SH-SY5Y (cell line): ENCODE data around the gene SLC9A2.

Experiments used
- GATA2 ChIP-seq: IDR thresholded peaks from 2 replicates; pipeline ENCODE4 v1.6.1; 2011; ENCODE audit warnings: mild to moderate bottlenecking, low read depth, low read length
- GATA3 ChIP-seq: IDR thresholded peaks from 2 replicates; pipeline ENCODE4 v1.6.1; 2011; ENCODE audit warnings: low read depth, mild to moderate bottlenecking, low read length, moderate library complexity

Gene SLC9A2

DNA sequence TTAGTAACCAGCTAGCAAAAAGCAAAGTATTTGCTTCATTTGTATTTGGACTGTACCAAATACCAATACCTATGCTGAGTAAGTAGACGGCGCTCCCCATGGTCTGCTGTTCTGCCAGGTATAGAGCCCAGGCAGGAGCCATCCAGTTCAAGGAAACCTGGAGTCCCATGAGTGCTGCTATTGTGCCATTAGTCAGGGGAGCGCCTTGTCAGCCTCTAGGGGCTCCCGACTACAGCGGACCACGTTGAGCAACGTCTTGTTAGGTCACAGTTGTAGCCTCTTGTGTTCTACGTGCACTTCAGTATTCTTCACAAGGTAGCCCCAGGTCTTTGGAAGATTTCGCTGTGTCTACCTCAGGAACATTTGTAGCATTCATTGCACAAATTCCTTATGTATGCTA, 21.6 kb upstream of the SLC9A2 start:
- TF ChIP-seq GATA3 (no peak), GATA2 (no peak)

DNA sequence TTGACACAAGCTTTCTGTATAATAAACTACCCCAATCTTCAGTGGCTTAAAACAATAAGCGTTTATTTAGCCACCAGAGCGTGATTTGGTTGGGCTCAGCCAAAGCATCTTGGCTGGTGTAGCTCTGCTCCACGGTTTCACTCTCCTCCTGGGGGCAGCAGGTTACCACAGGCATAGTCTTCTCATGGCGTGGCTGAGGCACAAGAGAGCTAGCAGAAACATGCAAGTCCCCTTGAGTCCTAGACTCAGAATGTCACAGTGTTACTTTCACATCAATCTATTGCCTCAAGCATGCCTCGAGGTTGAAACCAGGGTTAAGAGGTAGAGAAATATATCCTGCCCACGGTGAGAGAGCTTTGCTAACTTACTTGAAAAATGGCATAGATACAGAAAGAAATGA, 19.9 kb upstream of the SLC9A2 start:
- TF ChIP-seq GATA3 (no peak), GATA2 (no peak)

DNA sequence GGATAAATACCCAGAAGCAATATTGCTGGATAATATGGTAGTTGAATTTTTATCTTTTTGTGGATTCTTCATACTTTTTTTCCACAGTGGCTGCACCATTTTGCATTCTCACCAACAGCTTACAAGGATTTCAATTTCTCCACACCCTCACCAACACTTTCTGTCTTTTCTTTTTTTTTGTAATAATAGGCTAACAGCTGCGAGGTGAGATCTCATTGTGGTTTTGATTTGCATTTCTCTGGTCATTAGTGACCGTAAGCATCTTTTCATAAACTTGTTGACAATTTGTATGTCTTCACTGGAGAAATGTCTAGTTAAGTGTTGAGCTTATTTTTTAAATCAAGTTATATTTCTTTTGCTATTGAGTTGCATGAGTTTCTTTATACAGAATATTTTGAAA, 17.6 kb upstream of the SLC9A2 start:
- TF ChIP-seq GATA2 (no peak), GATA3 (no peak)

DNA sequence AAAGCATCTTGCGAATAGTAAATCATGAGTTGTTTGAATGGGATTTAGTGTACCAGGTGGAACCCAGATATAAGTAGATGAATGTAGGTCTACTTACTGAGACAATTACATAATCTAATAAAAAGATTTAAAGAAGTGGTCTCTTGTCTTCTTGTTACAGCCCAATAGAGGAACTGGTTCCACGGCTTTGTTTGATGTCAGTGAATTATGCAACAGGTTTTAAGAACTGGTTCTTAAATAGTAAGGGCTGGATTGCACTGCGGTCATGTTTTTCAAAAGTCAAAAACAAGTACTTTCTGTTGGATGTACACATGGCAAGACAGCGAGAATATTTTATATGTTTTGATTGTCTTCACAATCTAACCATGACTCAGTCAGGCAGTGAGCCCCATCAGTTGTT, 15.4 kb upstream of the SLC9A2 start:
- TF ChIP-seq GATA3, result no peak
- TF ChIP-seq GATA2, result no peak

DNA sequence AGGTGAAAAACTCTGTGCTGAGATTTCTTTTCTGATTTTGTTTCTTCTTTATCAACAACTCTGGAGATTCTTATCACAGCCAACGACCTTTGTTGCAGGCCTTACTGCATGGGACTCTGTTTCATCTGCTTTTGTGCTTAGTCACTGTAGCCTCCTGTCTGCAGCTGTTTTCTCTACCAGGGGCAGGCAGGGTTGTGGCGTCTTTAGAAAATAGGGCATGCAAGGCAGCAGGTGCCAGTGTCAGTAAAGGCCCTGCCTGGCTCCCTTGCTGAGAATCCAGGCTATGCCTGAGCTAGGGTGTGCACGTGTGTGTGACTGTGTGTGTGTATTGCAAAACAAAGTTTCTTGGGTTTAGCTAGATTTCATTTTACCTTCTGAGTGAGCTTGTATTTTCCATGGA, 14.6 kb upstream of the SLC9A2 start:
- TF ChIP-seq GATA3, result no peak
- TF ChIP-seq GATA2, result no peak

DNA sequence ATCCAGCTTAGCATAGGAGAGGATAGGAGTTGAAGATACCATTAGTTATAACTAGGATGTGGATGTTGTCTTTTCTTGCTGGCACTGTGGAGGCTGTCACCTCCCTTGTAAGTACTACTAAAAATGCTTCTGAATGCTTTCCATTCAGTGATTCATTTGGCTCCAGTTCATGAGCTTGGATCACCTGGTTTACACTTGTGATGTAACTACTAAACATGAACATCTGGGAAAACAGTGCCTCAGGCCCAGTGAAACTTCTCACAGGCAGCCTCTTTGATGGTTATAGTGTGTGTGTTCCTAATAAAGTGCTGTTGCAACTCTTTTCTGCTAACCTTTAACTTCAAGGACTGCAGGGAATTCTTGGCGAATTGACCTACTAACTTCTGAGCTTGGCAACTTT, 13.0 kb upstream of the SLC9A2 start:
- TF ChIP-seq GATA2, result no peak
- TF ChIP-seq GATA3, result no peak

DNA sequence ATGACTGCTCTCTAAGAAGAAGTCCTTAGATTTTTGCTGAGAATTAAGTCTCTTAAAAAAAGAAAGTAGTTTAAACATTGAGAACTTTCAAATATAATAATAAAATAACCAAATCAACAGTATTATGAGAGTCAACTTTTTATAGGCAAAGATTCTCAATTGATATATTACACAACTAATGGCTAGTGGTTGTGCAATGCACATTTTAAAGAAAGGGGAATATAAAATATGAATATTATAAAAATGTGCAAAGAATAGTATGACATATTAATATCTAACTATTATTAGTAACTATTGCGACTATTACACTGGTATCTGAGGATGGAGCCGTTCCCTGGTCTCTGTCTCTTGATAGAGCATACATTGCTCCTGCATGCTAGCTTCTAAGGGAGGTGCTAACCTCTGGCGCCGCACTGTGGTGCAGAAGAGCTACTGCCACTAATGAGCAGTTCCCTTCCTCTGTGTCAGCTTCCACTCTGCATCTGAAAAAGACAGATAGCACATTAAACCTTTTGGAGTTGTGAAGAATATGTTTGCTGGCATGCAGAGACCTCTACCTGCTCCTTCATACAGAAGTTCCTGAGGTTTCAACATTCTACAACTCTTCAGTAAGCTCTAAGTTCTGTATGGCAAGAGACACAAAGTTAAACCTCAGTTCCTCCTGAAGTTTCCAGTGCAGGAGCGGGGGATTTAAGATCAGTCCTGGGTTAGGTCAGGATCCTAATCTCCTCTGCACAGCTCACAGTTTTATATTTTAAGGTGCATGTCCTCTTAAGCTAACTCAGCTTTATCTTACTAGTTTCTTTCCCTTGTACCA, 3.5 kb upstream of the SLC9A2 start:
- TF ChIP-seq GATA3 (no peak), GATA2 (no peak)

DNA sequence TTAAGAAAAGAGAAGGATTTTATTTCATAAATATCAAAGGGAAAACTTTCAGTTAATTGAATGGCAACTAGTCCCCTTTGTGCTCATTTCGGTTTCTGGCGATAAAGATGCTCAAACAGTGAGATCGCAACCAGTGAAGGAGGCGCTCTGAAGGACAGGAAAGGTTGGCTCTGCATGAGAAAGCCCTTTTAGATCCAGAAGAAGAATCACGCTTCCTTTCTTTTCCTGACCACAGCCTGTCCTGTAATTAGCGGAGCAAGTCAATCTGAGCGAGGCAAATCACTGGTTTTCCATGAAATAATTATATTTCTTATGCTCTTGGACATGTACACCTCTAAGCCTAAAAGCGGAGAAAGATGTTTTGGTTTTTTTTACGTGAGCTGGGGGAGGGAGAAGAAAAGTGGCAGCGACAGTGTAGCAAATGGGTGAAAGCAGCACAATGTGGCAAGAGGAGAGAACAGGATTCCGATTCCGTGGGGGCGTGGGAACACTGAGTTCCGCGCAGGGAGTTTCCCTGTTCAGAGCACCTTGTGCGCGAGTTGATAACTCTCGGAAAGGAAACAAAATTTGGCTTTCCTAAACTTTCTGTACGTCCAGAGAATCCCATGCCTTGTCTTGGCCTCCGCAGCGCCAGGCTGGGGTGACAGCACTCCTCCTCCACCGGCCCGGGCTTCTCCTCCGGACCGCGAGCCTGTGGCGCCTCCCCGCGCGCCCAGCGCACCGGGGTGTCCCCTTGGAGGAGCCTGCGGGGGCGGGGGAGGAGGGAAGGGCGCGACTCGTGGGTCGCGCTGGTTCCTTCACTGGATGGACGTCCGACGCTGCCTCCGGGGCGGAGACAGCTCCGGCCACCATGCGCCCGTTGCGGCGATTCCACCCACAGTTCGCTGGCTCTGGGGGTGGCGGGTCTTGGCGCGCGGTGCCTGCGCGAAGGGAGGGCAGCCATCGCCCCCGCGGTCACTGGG, 620 bp upstream of the SLC9A2 start:
- TF ChIP-seq GATA3 (no peak), GATA2 (no peak)

DNA sequence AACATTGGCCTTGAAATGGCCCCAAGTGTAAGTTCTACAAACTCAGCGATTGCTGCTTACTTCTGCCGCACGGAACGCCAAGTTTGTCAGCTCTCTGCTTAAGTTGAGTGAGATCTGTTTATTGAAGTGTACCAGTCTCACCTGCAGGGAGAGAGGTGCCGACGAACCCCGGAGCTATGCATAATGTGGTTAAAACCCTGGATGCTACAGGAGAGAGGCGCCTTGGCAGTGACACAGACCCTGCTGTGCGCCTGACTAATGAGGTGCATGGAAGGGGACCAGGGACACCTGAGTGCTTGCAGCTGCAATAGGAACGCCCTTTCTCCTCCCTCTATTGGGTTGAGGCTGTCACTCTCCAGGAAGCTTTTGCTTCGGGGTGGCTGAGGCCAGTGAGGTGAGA, 979 bp downstream of the SLC9A2 start:
- no peak for TF ChIP-seq GATA2
- TF ChIP-seq GATA3, result no peak

DNA sequence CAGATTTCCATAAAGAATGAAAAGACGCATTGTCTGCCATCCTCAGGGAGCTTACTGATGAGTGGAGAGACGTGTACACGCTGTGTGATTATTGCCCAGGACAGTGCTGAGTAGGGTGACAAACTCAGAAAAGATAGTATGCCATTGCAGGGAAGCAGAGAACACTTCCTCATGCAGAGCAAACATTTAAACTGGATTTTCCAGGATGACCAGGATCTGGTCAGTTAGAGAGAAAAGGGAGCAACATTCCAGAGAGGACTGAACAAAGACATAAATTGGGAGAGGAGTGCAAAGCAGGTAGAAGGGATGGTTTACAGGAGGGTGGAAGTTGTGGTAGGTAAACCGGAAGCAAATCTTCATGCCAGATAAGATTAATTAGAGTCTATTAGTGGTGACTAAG, 2.3 kb downstream of the SLC9A2 start:
- TF ChIP-seq GATA2 (no peak), GATA3 (no peak)

DNA sequence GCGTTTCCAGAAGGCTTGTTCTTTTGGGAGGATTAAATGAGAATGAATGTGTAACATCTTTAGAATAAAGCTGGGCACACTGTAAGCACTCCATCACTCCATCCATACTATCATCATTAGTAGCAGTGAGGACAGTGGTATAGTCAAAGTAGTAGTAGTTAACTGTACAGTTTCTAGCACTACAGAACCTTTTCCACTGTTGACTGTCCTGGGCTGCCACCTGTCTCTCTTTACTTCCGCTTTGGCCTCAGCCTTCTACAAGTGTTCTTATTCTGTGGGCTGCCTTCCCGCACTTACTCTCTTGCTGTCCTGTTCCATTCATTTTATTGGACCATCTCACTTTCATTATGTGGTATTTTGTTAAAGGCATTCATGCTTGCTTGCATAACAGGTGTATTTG, 3.3 kb downstream of the SLC9A2 start:
- TF ChIP-seq GATA2 (no peak), GATA3 (no peak)

DNA sequence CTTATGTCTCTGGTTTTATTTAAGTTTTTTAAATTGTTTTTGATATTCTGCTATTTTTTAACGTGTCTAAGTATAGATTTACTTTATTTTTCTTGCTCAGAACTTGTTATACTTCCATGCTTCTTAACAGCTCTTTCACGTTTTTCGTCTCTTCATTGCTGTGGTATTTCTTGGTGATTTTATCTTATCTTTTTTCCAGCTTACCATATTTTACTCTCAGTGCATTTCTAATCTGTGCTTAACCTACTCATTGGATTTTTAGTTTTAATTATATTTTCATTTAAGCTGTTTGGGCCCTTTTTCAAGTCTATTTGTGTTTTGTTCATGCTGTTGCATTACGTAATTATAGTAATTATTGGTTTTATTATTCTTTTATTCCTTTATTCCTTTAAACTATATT, 11.1 kb downstream of the SLC9A2 start:
- no peak for TF ChIP-seq GATA2

DNA sequence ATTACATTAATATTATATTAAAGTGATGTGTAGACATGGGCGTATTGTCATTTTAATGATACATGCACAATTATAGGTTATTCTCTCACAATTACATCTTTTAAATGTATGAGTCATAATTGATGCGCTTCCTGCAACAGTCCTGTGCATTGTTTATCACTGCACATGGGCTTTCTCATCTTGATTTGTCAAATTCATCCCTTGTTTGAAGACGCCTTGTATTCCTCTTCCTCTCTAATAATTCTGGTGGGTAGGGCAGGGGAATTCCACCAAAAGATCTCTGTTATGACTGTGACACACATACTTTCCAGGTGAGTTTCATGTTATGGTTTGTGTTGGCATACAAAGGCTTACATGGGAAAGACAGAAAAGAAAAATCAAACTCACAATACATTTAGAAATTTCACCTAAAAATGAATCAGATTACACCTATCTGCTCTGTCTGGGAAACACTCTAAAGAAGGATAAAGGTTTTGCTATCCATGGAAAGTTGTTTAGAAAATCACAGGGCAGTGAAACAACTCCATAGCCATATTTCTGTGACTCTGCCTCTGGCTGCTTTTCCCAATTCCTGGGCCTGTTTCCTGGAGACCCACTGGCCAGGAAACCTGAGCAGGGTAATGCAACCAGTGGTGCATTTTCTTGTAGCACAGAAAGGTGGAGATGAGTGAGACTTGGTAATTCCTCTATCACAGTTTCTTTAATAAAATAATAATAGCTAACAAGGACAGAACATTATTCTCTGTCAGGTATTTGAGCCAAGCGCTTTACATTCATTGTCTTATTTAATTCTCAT, 13.2 kb downstream of the SLC9A2 start:
- no peak for TF ChIP-seq GATA2
- no peak for TF ChIP-seq GATA3

DNA sequence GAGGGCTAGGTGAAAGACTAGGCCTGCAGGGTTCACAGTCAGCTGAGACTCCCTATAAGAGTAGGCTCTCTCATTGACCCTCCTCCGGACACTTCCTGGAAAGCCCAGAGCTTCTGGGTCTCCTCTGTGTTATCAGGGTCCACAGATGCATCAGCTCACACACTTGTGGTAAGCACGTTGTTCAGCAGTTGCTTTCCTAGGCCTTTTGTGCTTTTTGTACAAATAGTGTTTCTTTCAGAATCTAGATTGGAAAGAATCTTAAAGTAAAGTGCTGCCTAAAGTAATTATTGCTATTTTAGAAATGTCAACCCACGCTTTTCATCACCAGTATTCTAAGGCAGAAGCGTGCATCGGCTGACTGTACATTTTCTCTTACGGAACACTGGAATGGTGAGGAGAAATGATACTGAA, 15.5 kb downstream of the SLC9A2 start:
- TF ChIP-seq GATA2 (no peak), GATA3 (no peak)
